ENCODE data around the gene IQCH.
"Not testable (repeated sequence)": the region's sequence is repeated elsewhere in the genome, so short reads cannot be mapped to it uniquely, and the experiment has no call there.

The IQCH gene

DNA sequence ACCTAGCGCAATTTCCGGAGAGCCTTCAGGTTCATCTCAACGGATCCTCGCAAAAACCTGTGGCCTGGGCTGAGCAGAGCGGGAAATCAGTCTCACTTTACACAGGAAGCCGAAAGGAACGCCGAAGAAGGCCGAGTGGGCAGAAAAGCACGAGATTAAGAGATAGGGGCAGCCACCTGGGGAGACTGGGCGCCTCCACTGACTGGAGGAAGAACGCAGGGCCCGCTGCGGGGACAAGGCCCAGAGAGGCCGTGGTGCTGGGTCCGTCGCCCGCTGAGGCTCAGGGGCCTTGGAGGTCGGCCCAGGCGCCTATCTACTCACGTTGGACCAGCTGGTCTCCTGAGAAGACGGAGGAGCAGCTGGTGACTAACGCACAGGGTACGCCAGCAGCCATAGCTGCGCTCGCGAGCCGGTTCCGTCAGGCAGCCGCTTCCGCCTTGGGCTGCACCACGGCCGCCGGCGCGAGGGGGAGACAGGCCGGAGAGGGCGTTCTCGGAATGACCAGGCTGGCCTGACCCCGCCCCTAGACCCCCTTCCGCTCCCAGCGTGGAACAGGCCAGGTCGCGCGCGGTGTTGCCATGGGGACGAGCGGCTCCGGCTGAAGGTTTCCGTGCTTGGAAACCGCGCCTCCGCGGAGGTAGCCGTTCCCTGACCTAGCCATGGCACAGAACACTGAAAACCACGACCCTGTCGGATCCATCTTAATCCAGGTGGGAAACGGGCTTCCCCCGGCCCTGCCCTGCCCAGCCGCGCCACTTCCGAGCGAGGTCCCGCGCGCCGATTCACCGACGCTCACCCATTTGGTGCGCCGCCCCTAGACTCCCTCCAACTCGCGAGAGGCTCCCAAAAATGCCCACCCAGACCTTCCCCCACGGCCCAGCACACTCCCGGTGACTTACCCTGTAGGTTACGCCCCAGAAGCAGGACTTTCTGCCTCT is at the start of gene IQCH, which contains the start of gene AAGAB:
Gene IQCH, plus strand, starts transcription at position 549 of the 938 bp plus-strand sequence. Its CDS starts 111 bp downstream, at position 660.
Gene AAGAB, minus strand, starts transcription at position 424 of the 938 bp plus-strand sequence. Its CDS starts 30 bp downstream, at position 394.
- DNase-seq, result peak; percentile 99

DNA sequence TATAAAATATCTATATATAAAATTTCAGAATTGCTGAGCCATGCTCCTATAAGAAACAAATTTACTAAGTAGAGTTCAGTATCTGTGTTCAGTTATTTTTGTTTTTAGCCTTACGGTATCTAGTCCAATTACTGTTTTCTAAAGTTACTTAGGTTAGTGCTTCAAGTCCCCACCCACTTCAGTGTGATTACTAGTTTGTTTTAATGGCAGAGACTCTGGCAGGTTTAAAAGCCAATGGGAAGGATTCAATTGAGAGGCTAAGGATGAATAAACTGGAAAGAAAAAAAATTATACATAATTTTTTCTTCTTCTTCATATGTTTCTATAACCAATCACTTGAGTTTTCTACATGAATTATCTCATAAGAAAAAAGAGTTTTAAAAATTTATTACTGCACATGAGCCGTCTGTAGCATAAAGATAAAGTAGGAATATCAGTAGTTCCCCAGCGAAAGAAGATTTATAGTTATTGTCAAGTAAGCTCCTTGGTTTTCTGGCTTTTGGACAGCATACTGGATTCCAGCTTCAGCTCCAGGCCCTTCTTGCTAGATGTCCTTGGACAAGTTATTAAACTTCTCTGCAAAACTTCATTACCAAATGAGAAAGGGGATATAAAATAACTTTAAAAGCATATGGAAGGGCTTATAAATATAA is 46.9 kb upstream of the IQCH start:
- DNase-seq, result no peak

DNA sequence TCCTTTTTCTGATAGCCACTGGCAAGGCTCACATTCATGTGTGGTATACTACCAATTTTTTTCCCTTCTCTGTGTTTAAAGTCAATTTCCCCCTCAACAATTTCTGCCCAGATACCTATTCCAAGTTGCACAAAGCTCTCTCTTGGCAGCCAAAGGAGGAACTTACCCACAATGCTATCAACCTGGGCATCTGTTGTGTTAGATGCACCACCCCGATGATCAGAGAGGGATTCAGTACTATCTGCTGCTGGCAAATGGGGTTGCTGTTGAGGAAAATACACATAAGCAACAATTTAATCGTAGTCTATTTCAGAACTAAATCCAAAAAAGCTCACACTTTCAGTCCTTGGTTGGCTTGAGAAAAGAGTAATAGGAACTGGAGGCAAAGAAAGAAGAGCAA is 46.2 kb upstream of the IQCH start:
- DNase-seq, result no peak

DNA sequence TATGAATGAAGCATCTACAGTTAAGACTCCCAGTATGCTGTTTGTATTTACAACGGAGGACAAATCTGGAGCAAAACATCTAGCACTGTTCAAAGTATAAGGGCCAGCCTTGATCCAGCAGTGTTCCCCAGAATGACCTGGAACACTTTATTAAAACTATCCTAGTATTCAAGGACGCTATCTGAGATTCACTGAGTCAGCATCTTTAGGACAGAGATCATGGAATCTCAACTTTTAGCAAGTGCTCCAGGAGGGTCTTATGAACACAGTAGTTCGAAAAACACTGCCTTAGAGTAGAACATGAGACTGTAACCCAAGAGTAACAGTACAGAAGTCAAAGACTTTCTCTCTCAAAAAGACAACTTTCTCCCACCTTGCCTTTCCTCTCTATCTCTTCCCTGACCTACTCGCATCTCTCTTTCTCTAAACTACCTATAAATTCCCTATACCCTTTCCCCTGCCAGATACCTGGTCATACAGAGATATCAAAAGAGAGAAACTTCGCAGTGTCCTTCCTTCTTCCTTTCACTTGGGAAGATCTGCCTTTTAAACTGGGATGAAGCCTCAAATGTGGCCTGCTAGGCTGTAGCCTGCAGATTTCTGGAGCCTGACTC is 43.9 kb upstream of the IQCH start:
- DNase-seq, result no peak

DNA sequence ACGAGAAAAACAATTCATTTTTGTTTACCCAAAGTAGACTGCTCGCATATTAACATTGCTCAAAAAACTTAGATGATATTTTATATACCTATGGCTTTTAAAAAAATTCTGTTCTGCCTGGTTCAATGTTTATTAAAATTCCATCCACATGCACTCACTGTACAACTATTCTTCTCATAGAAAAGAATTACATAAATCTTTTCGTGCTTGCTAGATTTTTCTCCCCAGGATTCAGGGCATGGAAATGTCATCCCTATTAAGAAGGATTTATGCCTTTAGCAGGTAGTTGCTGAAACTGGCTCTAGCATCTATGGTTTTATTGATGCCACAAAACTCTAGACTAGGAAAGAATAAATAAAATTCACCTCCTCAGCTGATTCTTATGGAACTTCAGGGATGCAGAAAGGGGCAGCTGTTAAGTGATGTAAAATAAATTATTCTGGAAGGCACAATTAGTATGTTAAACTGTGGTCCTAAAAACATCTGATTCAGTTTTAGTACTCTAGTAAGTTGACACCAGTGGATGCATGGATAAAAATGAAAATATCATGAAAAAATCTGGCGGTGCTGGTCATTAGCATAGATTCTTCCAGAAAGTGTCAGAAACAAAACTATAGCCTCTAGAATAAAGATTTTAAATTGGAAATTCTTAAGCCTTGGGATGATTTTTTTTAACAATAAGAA is 41.8 kb upstream of the IQCH start:
- DNase-seq, result no peak

DNA sequence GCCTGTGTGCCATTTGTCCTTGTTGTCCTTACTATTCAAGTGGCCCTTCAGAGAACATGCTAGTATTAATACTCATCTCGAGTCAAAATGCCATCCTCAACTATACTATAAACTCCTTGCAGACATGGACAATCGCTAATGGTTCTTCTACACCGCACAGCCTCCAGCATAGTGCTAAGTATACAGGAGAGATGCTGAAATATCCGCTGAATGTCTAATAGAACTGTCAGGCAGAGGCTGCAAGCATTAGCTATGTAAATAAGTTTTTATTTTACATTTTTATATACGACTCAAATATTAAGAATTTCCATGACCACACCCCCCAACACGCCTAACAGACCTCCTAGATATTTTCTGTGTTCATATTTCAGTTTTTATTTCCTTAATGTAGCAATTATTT is 39.5 kb upstream of the IQCH start:
- no peak for DNase-seq

DNA sequence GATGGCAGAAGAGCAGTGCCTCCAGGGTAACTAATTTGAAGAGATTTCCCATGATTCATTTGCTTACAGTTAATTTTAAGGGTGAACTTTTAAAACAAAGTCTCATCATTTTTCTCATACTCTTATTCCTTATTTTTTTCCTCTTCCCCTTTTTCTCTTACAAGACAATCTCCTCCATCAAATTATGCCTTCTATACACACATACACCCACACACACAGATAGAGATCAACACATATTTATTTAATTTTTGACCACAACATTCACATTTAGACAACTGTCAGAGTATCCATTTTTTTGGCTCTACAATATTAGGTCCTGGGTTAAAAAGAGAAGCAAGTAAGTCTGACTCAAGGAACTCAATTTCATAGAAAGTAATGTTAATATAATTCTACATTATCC is 37.7 kb upstream of the IQCH start:
- DNase-seq, result no peak

DNA sequence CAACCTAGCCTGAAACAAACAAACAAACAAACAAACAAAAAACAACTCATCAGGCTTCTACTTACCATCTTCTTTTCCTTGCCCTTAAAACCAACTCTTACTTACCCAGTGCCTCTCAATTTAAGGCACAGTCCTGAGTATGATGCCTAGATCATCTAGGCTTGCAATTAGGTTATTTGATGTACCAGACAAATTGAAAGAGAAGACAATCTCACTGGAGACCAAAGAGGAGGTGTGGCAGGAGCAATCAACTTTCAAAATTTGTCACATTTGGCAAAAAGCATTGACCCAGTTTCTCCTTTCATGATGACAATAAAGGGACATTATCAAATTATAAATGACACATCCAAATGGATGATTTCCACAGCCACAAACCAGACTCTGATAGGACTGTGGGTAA is 36.2 kb upstream of the IQCH start:
- DNase-seq, result no peak

DNA sequence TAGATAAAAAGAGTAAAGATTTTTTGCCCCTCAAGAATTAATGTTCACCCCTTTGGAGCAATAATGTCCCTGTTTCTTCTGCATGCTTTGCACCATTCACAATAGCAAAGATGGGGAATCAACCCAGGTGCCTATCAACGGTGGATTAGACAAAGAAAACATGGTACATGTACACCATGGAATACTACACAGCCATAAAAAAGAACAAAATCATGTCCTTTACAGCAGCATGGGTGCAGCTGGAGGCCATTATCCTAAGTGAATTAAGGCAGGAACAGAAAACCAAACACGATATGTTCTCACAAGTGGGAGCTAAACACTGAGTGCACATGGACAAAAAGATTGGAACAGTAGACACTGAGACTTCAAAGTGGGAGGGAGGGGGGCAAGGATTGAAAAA is 35.3 kb upstream of the IQCH start:
- no peak for DNase-seq

DNA sequence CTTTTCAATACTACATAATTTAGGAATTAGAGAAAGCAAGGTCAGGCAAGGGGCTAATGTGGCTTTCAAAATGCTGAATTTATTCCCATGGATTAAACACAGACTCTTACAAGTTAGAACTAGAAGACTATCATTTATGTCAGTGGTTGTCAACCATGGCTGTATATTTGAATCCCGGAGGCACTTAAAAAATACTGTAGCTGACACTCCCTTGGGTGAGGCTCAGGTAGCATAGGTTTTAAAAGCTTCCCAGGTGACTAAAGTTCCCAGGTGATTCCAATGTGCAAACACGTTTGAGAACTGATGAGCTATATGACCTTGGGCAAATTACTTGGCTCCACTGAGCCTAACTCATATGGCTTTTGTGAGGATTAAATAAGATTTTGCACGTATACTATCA is 29.7 kb upstream of the IQCH start:
- DNase-seq, result no peak

DNA sequence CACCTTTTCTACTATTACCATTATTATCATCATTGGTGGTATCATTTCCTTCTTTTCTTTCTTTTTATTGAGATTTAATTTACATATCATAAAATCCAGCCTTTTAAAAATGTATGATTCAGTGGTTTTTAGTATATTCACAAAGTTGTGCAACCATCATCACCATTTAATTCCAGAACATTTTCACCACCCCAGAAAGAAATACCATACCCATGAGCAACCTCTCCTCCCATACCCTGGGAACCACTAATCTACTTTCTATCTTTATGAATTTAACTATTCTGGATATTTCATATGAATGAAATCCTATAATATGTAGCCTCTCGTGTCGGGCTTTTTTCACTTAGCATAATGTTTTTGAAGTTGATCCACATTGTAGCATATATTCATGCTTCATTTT is 29.2 kb upstream of the IQCH start:
- no peak for DNase-seq

DNA sequence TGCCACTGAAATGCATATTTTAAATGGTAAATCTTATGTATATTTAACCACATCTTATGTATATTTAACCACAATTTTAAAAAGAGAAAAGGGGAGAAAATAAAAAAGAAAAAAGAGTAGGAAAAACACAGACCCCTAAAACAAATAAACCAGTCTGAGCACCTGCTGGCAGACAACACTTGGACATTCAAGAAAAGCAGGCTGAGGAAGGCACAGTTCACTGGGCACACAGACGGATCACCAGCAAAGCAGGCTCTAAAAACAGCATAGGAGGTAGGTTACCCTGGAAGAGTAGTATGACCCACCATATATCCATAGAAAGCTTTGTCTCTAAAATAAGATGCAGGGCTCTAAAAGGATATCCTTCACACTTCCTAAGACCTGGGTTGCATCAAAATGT is 27.2 kb upstream of the IQCH start:
- no peak for DNase-seq

DNA sequence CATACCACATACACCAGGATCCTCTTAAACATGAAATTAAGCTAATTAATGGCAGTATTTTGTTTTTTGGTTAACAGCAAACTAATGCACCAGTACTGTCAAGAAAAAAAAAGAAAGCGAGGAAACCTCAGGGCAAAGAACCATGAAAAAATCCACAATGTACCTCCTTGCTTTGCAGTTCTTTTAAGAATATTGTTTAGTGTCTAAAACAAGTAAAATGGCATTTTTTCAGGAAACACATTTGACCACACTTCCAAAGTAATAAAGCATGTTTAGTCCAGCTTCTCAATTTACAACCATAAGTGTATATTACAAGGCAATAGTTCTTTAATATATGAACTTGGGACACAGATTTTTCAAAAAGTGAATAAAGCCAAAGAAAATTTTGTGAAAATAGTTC is 26.7 kb upstream of the IQCH start:
- no peak for DNase-seq

DNA sequence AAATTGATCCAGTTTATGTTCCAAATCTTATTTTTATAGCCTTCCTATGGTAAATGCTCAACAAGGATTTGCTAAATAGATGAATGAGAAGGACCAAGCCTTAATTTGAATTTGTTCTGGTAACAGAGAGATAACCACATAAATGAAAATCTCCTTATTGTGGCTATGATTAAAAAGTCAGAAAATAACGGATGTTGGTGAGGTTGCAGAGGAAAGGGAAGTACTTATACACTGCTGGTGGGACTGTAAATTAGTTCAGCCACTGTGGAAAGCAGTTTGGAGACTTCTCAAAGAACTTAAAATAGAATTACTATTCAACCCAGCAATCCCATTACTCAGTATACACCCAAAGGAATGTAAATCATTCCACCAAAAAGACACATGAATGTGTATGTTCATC is 26.3 kb upstream of the IQCH start:
- DNase-seq, result no peak

DNA sequence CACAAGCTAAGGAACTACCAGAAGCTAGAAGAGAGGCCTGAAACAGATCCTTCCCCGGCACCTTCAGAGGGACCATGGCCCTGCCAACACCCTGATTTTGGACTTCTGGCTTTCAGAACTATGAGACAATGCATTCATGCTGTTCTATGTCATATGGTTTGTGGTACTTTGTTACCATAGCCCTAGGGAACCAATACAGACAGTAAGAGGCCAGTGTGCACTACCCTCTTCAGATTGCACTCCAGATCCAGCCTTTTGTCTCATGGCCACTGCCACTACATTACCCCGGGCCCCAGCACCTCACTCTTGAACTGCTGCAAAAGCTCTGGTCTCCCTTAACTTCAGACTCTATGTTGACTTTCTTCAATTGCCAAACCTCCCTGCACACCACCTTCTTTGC is 24.1 kb upstream of the IQCH start:
- no peak for DNase-seq

DNA sequence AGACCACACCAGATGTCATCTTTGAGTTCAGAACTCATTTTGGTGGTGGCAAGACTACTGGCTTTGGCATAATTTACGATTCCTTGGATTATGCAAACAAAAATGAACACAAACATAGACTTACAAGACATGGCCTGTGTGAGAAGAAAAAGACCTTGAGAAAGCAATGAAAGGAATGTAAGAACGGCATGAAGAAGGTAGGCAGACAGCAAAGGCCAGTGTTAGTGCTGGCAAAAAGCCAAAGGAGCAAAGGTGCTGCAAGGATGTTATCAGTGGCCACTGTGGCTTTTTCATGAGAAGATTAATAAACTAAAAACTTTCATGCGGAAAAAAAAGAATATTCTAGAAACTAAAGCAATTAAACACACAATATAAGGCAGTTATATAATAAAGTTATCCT is 22.0 kb upstream of the IQCH start:
- no peak for DNase-seq

DNA sequence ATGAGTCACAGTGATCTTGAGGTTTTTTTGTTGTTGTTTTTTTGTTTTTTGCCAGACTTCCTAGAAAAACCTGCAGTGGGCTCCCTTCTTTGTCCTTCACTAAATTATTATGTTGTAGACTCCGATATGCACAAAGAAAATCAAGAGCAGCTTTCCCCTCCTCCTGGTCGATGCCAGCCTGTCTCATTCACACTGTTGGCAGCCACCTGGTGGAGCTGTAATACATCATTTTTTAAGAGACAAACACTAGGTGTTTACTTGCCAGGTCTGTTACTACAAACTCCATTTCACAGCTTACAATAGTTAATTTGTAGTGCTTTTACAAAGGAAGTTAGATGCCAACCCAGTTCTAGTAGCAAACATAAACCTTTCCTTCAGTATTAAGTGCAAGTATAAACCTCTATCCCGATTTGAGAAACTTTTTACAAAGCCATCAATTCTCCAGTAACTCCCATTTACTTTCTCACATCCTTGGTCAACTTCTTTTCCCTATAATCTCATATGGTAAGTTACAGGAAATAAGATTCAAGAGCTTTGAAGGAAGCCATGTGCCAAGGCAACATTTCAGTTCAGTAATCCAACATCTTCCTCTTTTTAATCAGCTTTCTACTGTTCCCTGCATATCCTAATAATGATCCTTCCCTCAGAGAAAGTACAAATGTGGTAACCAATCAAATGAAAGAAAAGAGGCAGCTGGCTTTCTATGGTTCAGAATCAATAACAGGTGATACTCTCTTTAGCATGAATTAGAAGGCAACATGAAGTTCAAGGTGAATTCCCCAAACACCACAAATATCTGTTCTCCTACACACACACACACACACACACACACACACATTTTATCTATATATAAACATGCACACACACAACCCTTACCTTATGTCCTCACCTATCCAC is 14.1 kb upstream of the IQCH start:
- DNase-seq, result no peak

DNA sequence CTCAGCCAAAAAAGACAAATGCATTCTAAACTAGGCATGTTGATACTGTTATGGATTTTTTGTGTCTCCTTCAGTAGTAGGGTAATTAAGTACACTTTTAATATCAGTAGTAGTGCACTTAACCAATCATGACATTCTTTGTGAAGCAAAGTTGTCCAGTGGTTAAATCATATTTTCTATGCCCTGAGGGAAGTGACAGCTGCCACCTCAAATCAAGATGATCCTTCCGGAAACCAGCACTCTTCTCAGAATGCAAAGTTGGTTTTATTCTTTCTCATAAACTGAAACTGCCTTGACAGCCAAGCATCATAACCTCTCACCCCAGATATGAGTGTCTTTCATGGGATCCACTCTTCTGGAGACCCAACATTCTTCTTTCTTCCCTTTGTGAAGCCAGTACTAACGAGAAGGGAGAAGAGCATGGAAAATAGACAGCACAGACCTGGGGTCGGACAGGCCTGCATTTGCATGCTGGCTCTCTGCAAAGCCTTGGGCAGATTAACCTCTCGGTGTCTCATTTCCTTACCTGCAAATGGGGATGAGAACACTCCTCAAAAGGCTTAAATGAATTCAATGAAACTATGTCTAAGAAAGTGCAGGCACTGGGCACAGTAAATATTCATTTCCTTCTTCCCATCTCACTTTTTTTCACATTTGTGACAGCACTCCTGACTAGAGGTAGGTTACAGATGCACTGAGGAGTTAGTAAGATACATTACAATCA is 13.3 kb upstream of the IQCH start:
- DNase-seq, result no peak

DNA sequence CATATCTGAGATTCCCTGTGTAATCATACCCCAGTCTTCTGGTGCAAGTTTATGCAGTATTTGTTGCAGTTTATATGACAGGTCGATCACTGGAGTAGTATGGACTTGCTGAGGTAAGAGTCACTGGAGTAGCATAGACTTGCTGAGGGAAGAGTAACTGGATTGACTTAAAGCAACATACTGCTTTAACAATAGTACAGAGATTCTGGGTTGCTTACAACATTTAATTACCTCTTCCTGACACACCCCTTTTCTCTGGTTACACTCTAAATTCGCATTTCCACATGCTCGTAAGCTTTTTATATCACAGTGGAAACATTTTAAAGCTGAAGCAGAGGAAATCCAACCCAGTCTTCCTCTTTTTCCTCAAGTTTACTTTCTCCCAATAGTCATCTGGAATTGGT is 11.9 kb upstream of the IQCH start:
- no peak for DNase-seq

DNA sequence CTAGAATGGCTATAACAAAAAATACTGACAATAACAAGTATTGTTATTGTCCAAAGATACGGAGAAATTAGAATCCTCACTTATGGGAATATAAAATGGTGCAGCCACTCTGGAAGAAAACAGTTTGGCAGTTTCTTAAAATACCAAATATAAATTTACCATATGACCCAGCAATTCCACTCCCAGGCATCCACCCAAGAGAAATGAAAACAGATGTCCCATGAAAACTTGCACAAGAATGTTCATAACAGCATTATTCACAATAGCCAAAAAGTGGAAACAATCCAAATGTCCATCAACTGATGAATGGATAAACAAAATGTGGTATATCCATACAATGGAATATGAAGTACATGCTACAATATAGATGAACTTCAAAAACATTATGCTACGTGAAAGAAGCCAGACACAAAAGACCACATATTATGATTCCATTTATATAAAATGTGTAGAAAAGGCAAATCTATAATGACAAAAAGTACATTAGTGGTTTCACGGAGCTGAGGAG is 9.6 kb upstream of the IQCH start:
- no peak for DNase-seq

DNA sequence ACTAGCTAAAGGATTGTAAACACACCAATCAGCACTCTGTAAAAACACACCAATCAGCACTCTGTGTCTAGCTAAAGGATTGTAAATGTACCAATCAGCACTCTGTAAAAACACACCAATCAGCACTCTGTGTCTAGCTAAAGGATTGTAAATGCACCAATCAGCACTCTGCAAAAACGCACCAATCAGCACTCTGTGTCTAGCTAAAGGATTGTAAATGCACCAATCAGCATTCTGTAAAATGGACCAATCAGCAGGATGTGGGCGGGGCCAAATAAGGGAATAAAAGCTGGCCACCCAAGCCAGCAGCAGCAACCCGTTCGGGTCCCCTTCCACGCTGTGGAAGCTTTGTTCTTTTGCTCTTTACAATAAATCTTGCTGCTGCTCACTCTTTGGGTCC is 8.0 kb upstream of the IQCH start:
- DNase-seq, result not testable (repeated sequence)

All from femur (tissue), 1 donor.